ENCODE data around the gene ASCC3. TPM values are rescaled to one million over a fixed set of nuclear protein-coding genes. Genes with fewer than 3 reads are reported as not detected.

The ASCC3 gene
- total RNA-seq, 4 donors from 2014 or later = 15.7 to 39.9 (median 29.3) TPM

DNA sequence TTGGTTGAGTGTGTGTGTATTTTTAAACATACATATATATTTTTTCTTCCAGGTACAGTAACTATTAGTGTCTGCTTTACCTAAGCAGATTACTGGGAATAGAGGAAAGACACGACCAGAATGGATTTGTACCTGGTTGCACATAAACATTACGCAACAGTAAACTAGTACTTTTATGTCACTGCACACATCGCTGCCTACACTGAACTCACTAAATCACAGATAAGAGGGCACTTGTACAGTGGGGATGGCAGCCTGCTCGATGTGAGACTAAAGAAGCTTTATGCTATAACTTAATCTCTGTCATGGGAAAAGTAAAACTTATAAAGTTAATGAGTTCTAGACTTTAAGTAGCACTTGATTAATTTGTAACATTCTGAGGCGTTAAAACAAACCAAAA is 326.9 kb downstream of the ASCC3 start:
- Histone ChIP-seq H3K4me3 (no peak overlapping the region), H3K27ac (no peak overlapping the region), H3K27me3 (no peaks in the 10 kb centered on the region), H3K4me1 (peaks cover 0 to 9% (median 0%) of the 10 kb centered on the region in 4 donors), H3K36me3 (no peaks in the 10 kb centered on the region), H3K9me3 (no peaks in the 10 kb centered on the region)
- TF ChIP-seq EP300 (IDR thresholded peaks at IDR 0.05; ENCODE audit: low read depth) (no peak), POLR2A (IDR thresholded peaks at IDR 0.05) (no peak), POLR2AphosphoS5 (IDR thresholded peaks at IDR 0.05) (no peak)
- TF ChIP-seq, protein P1, sequence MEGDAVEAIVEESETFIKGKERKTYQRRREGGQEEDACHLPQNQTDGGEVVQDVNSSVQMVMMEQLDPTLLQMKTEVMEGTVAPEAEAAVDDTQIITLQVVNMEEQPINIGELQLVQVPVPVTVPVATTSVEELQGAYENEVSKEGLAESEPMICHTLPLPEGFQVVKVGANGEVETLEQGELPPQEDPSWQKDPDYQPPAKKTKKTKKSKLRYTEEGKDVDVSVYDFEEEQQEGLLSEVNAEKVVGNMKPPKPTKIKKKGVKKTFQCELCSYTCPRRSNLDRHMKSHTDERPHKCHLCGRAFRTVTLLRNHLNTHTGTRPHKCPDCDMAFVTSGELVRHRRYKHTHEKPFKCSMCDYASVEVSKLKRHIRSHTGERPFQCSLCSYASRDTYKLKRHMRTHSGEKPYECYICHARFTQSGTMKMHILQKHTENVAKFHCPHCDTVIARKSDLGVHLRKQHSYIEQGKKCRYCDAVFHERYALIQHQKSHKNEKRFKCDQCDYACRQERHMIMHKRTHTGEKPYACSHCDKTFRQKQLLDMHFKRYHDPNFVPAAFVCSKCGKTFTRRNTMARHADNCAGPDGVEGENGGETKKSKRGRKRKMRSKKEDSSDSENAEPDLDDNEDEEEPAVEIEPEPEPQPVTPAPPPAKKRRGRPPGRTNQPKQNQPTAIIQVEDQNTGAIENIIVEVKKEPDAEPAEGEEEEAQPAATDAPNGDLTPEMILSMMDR (IDR thresholded peaks at IDR 0.05) = no peak
- no peak for DNase-seq
- WGBS, 2 donors (ENCODE audit: low coverage in 1 of 2) = 51 to 62% methylated on average over 5 of the region's 5 CpGs
- in situ Hi-C loops (cut with MboI; ENCODE audit: low pct_ligation_motif_present in 1 of 4, low pct_unique_long_range_greater_than_20kb in 1 of 4, low sequenced_read_pairs in 3 of 4) (no loop called here), intact Hi-C loops (cut with DNase I; ENCODE audit: low total_unique reads) (no loop called here)

DNA sequence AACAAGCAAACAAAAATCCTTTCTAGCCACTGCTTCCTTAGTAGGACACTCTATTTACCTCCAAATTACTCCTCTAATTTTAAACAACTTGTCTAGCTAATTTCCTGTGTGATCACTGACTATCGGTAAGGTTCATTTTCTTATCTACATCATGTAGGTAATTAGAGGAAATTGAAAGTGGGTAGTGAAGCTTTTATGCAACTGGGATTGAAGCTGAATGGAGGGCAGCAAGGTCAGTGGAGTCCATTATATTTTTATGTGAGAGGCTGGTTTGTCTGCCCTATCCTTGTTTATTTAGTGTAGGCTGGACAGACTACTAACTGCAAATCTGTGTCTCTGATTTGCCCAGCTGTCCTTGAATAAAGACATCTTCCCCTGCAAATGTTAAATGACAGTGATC is 327.9 kb downstream of the ASCC3 start:
- intact Hi-C loops (cut with DNase I; ENCODE audit: low total_unique reads) = no loop called here
- Histone ChIP-seq H3K4me3 (no peak overlapping the region), H3K9me3 (no peaks in the 10 kb centered on the region), H3K36me3 (no peaks in the 10 kb centered on the region), H3K4me1 (peaks cover 0 to 9% (median 0%) of the 10 kb centered on the region in 4 donors), H3K27ac (no peak overlapping the region), H3K27me3 (no peaks in the 10 kb centered on the region)
- no peak for DNase-seq
- TF ChIP-seq EP300 (IDR thresholded peaks at IDR 0.05; ENCODE audit: low read depth) = no peak
- TF ChIP-seq POLR2A (IDR thresholded peaks at IDR 0.05) = no peak
- TF ChIP-seq POLR2AphosphoS5 (IDR thresholded peaks at IDR 0.05) = no peak
- TF ChIP-seq, protein P1 (IDR thresholded peaks at IDR 0.05) = no peak
- WGBS, 2 donors (ENCODE audit: low coverage in 1 of 2) = 29 to 41% methylated on average over 1 of the region's 1 CpG
- in situ Hi-C loops (cut with MboI; ENCODE audit: low pct_ligation_motif_present in 1 of 4, low pct_unique_long_range_greater_than_20kb in 1 of 4, low sequenced_read_pairs in 3 of 4) = no loop called here

DNA sequence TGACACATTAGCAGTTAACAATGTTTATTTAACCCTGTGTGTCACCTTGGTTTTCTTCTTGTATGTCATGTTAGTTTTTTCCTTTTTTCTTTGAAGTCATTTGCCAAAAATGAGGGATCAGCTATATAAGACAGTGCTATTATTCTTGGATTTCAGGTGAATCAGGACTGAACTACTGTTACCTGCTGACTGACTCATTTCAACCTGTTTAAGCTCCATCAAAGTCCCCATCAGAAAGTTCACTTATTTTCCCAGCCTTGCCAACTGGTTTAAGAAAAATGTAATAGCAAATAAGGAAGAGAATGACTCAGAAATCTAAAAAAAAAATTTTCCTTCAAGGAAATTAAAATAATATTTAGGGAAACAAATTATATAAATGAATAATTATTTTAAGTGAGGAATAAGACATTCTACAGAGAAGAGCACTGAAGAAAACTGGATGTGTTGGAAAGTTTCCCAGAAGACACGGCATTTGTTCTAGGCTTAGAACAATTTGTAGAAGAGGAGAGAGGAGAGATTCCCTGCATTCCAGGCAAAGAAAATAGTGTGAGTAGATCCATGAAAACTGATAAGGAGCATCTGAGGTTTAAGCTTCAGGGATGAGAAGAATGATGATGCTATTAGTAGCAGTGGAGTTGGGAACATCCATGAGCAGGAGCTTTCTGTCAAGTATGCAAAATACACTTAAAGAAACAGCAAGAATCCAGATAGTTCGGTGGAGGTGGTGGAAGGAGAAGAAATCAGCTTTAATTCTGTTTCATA is 331.5 kb downstream of the ASCC3 start:
- in situ Hi-C loops (cut with MboI; ENCODE audit: low pct_ligation_motif_present in 1 of 4, low pct_unique_long_range_greater_than_20kb in 1 of 4, low sequenced_read_pairs in 3 of 4) (no loop called here), intact Hi-C loops (cut with DNase I; ENCODE audit: low total_unique reads) (no loop called here)
- no peaks in the 10 kb centered on the region for H3K36me3 ChIP-seq
- 85 to 100% methylated on average over 2 of the region's 2 CpGs for WGBS, 2 donors (ENCODE audit: low coverage in 1 of 2)
- H3K27me3 ChIP-seq = no peaks in the 10 kb centered on the region
- H3K27ac ChIP-seq = no peak overlapping the region
- no peaks in the 10 kb centered on the region for H3K9me3 ChIP-seq
- no peak for TF ChIP-seq POLR2AphosphoS5 (IDR thresholded peaks at IDR 0.05)
- no peak for TF ChIP-seq POLR2A (IDR thresholded peaks at IDR 0.05)
- TF ChIP-seq, protein P1 (IDR thresholded peaks at IDR 0.05) = no peak
- TF ChIP-seq EP300 (IDR thresholded peaks at IDR 0.05; ENCODE audit: low read depth) = no peak
- no peak for DNase-seq
- peaks cover 0 to 9% (median 0%) of the 10 kb centered on the region in 4 donors for H3K4me1 ChIP-seq
- no peak overlapping the region for H3K4me3 ChIP-seq

DNA sequence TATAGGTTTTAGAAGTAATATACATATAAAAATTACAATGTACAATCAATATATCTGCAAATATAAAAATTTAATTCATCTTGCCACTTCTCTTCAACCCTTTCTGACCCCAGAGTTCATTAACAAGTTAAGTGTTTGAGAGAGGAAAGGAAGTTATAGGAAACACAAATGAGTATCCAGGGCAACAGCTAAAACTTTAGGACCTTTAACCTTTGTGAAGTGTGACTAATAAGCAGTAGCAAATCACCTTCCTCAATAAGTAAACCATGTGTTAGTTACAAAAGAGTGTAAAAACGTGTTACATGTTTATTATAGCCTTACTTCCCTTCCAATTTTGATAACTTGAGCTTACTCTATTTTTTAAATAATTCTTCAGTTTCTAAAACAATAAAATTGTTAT is 343.0 kb downstream of the ASCC3 start:
- Histone ChIP-seq H3K27ac (no peak overlapping the region), H3K9me3 (no peaks in the 10 kb centered on the region), H3K4me1 (no peaks in the 10 kb centered on the region), H3K36me3 (peaks cover 0 to 6% (median 0%) of the 10 kb centered on the region in 4 donors), H3K27me3 (no peaks in the 10 kb centered on the region), H3K4me3 (no peak overlapping the region)
- 25 to 40% methylated on average over 1 of the region's 1 CpG for WGBS, 2 donors (ENCODE audit: low coverage in 1 of 2)
- intact Hi-C loops (cut with DNase I; ENCODE audit: low total_unique reads) = no loop called here
- TF ChIP-seq POLR2AphosphoS5 (IDR thresholded peaks at IDR 0.05) (no peak), POLR2A (IDR thresholded peaks at IDR 0.05) (no peak), EP300 (IDR thresholded peaks at IDR 0.05; ENCODE audit: low read depth) (no peak)
- TF ChIP-seq, protein P1 (IDR thresholded peaks at IDR 0.05) = no peak
- DNase-seq = no peak
- in situ Hi-C loops (cut with MboI; ENCODE audit: low pct_ligation_motif_present in 1 of 4, low pct_unique_long_range_greater_than_20kb in 1 of 4, low sequenced_read_pairs in 3 of 4) = no loop called here

Data from transverse colon (tissue), 4 donors.